ENCODE measurements around the gene GPRC5D.

- TF ChIP-seq, protein P1, sequence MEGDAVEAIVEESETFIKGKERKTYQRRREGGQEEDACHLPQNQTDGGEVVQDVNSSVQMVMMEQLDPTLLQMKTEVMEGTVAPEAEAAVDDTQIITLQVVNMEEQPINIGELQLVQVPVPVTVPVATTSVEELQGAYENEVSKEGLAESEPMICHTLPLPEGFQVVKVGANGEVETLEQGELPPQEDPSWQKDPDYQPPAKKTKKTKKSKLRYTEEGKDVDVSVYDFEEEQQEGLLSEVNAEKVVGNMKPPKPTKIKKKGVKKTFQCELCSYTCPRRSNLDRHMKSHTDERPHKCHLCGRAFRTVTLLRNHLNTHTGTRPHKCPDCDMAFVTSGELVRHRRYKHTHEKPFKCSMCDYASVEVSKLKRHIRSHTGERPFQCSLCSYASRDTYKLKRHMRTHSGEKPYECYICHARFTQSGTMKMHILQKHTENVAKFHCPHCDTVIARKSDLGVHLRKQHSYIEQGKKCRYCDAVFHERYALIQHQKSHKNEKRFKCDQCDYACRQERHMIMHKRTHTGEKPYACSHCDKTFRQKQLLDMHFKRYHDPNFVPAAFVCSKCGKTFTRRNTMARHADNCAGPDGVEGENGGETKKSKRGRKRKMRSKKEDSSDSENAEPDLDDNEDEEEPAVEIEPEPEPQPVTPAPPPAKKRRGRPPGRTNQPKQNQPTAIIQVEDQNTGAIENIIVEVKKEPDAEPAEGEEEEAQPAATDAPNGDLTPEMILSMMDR (IDR thresholded peaks at IDR 0.05) = no peak
- no peak for TF ChIP-seq POLR2A (IDR thresholded peaks at IDR 0.05)
Observed at GRCh38 chr12:12927211-12928079, 24.5 kb downstream of the GPRC5D start.

Data from testis (tissue), 2 donors.